HG02943 (cell line): ENCODE measurements around the gene LRIG3.
"Not testable (repeated sequence)": the region's sequence is repeated elsewhere in the genome, so short reads cannot be mapped to it uniquely, and the experiment has no call there.

Experiments
- ATAC-seq: cut with Tn5 transposase; IDR thresholded peaks from one replicate; pipeline ENCODE4 v1.9.1; 2021; ENCODE audit warnings: mild to moderate bottlenecking, low read depth, moderate library complexity; ENCODE audit not compliant: unreplicated experiment

LRIG3 gene

GRCh38 chr12:58905422-58905821 lies 14.9 kb downstream of the LRIG3 start:
- no peak for ATAC-seq

GRCh38 chr12:58902726-58903125 lies 17.6 kb downstream of the LRIG3 start:
- not testable (repeated sequence) for ATAC-seq

- no peak for ATAC-seq
Observed at GRCh38 chr12:58901664-58902063, 18.6 kb downstream of the LRIG3 start.

- ATAC-seq, result no peak
Observed at GRCh38 chr12:58897969-58898368, 22.3 kb downstream of the LRIG3 start.

- no peak for ATAC-seq
Observed at GRCh38 chr12:58896278-58896677, 24.0 kb downstream of the LRIG3 start.

GRCh38 chr12:58895053-58895452 lies 25.3 kb downstream of the LRIG3 start:
- ATAC-seq, result no peak

GRCh38 chr12:58894040-58894439 lies 26.3 kb downstream of the LRIG3 start:
- no peak for ATAC-seq

- ATAC-seq, result no peak
Observed at GRCh38 chr12:58893495-58893894, 26.8 kb downstream of the LRIG3 start.

GRCh38 chr12:58889557-58889956 lies 30.7 kb downstream of the LRIG3 start:
- ATAC-seq, result no peak

GRCh38 chr12:58888131-58888783 lies 32.0 kb downstream of the LRIG3 start:
- ATAC-seq, result no peak

GRCh38 chr12:58887068-58887467 lies 33.2 kb downstream of the LRIG3 start:
- no peak for ATAC-seq

- ATAC-seq, result no peak
Observed at GRCh38 chr12:58886474-58886873, 33.8 kb downstream of the LRIG3 start.

GRCh38 chr12:58884916-58885315 lies 35.4 kb downstream of the LRIG3 start:
- no peak for ATAC-seq

GRCh38 chr12:58883576-58884334 lies 36.5 kb downstream of the LRIG3 start:
- ATAC-seq, result no peak

- no peak for ATAC-seq
Observed at GRCh38 chr12:58882826-58883225, 37.5 kb downstream of the LRIG3 start.

GRCh38 chr12:58881816-58882215 lies 38.5 kb downstream of the LRIG3 start:
- no peak for ATAC-seq

GRCh38 chr12:58880639-58881038 lies 39.7 kb downstream of the LRIG3 start:
- ATAC-seq, result no peak

- ATAC-seq, result no peak
Observed at GRCh38 chr12:58877243-58877743, 43.0 kb downstream of the LRIG3 start.

GRCh38 chr12:58873496-58873895 lies 46.8 kb downstream of the LRIG3 start:
- no peak for ATAC-seq

- no peak for ATAC-seq
Observed at GRCh38 chr12:58871556-58871955, 48.7 kb downstream of the LRIG3 start.

GRCh38 chr12:58870595-58870994 lies 49.7 kb downstream of the LRIG3 start:
- no peak for ATAC-seq

- no peak for ATAC-seq
Observed at GRCh38 chr12:58860788-58861240, 59.5 kb downstream of the LRIG3 start.
